Colonic mucosa (tissue), 4 donors: ENCODE results near the gene SLC32A1. TPM values are rescaled to one million over a fixed set of nuclear protein-coding genes. Genes with fewer than 3 reads are reported as not detected.

ENCODE experiments used
- DNase-seq: peaks from one replicate; pipeline ENCODE4 v3.0.0-alpha.2; 2020
- H3K27ac ChIP-seq: fragments of 200-600 bp; one replicate; pipeline ENCODE4 v1.8.0; 2021
- H3K27me3 ChIP-seq: fragments of 200-600 bp; one replicate; pipeline ENCODE4 v1.8.0; 2021
- H3K36me3 ChIP-seq: fragments of 200-600 bp; one replicate; pipeline ENCODE4 v1.8.0; 2021
- H3K4me1 ChIP-seq: fragments of 200-600 bp; one replicate; pipeline ENCODE4 v1.8.0; 2021; ENCODE audit warnings: mild to moderate bottlenecking
- H3K4me3 ChIP-seq: fragments of 200-600 bp; one replicate; pipeline ENCODE4 v1.8.0; 2021
- H3K9ac ChIP-seq, 2 donors: one replicate each; pipeline ENCODE4 v1.7.0; 2013; ENCODE audit warnings: control low read depth in 2 of 2, low read depth in 2 of 2, low read length in 2 of 2
- H3K9me3 ChIP-seq: fragments of 200-600 bp; one replicate; pipeline ENCODE4 v1.8.0; 2021
- intact Hi-C: fragments of 100-400 bp; cut with DNase I; formaldehyde crosslinking; loops from one replicate; pipeline ENCODE4 v1.14.1; 2022
- total RNA-seq, 2 donors: library from RNA; stranded (reverse); fragmentation: NEBNext Ultra II Directional in 1 of 2; extraction: Animal tissue kit (Norgen Biotek cat#: 25700) in 1 of 2; gene quantifications; one replicate each; pipeline ENCODE4 v1.2.1, GENCODE V29; 2021
- TF ChIP-seq, protein P1 (sequence below): fragments of 200-600 bp; IDR thresholded peaks from one replicate; pipeline ENCODE4 v1.8.0; 2022; ENCODE audit warnings: antibody characterized with exemption, mild to moderate bottlenecking
- donor health status: healthy.
- donor health status: DM: no; HTN: no; CAD: no.
- donor health status: DM: no; HTN: no; CAD: no.

SLC32A1 gene
- total RNA-seq, 2 donors from 2014 or later = not detected

- Histone ChIP-seq H3K36me3 (no peaks in the 10 kb centered on the region), H3K27me3 (no peaks in the 10 kb centered on the region), H3K9ac (no peak overlapping the region), H3K4me1 (no peaks in the 10 kb centered on the region), H3K9me3 (no peaks in the 10 kb centered on the region), H3K4me3 (no peak overlapping the region), H3K27ac (no peak overlapping the region)
- TF ChIP-seq, protein P1, sequence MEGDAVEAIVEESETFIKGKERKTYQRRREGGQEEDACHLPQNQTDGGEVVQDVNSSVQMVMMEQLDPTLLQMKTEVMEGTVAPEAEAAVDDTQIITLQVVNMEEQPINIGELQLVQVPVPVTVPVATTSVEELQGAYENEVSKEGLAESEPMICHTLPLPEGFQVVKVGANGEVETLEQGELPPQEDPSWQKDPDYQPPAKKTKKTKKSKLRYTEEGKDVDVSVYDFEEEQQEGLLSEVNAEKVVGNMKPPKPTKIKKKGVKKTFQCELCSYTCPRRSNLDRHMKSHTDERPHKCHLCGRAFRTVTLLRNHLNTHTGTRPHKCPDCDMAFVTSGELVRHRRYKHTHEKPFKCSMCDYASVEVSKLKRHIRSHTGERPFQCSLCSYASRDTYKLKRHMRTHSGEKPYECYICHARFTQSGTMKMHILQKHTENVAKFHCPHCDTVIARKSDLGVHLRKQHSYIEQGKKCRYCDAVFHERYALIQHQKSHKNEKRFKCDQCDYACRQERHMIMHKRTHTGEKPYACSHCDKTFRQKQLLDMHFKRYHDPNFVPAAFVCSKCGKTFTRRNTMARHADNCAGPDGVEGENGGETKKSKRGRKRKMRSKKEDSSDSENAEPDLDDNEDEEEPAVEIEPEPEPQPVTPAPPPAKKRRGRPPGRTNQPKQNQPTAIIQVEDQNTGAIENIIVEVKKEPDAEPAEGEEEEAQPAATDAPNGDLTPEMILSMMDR = no peak
- intact Hi-C loops = no loop called here
- no peak for DNase-seq
Observed at GRCh38 chr20:38766071-38766470, 41.8 kb downstream of the SLC32A1 start.

- Histone ChIP-seq H3K9me3 (no peaks in the 10 kb centered on the region), H3K27ac (no peak overlapping the region), H3K36me3 (no peaks in the 10 kb centered on the region), H3K4me1 (no peaks in the 10 kb centered on the region), H3K27me3 (no peaks in the 10 kb centered on the region), H3K9ac (no peak overlapping the region), H3K4me3 (no peak overlapping the region)
- no peak for DNase-seq
- TF ChIP-seq, protein P1 = no peak
- intact Hi-C loops = no loop called here
Observed at GRCh38 chr20:38769376-38770295, 45.4 kb downstream of the SLC32A1 start.

DNA sequence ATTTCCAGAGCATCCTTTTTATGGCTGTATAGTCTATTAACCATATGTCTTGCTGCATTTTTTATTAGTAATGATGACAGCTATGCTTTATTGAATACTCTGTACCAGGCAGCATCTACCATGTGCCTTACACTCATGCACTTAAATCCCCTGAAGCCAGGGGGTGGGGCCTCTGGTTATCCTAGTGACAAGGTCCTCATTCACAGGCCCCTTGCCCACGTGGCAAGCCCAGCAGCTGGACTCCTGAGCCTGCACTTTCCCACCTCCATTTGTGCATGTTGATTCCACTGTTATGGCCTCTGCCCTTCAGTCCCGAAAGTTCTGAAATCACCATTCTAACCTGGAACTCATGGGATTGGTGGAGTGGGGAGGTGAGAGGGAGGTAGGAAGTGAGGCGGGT, 46.3 kb downstream of the SLC32A1 start:
- no peak overlapping the region for H3K27ac ChIP-seq
- TF ChIP-seq, protein P1 = no peak
- H3K4me3 ChIP-seq = no peak overlapping the region
- no peak overlapping the region for H3K9ac ChIP-seq
- DNase-seq = no peak
- no peaks in the 10 kb centered on the region for H3K36me3 ChIP-seq
- H3K9me3 ChIP-seq = no peaks in the 10 kb centered on the region
- H3K27me3 ChIP-seq = no peaks in the 10 kb centered on the region
- H3K4me1 ChIP-seq = no peaks in the 10 kb centered on the region
- intact Hi-C loops = no loop called here

DNA sequence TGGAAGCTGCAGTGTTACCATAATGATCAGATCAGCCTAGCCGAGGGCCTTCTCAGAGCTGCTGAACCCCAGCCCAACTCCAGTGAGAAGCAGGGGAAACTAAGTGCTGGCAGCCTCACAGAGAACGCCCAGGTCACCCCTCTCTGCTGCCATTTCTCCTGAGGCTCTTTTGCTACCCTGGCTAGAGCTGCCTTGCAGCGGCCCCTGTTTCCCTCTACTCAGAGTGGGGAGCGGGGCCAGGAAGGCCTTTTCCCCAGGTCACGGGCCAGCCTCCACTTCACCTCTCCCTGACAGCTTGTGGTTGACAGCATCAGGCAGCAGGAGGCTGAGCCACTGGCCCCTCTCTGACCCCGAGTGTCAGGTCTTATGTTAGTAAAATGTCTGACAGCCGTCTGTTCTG, 46.7 kb downstream of the SLC32A1 start:
- intact Hi-C loops = no loop called here
- no peak for DNase-seq
- H3K4me3 ChIP-seq = no peak overlapping the region
- H3K9ac ChIP-seq = no peak overlapping the region
- H3K27ac ChIP-seq = no peak overlapping the region
- H3K36me3 ChIP-seq = no peaks in the 10 kb centered on the region
- TF ChIP-seq, protein P1 = no peak
- no peaks in the 10 kb centered on the region for H3K9me3 ChIP-seq
- no peaks in the 10 kb centered on the region for H3K27me3 ChIP-seq
- H3K4me1 ChIP-seq = no peaks in the 10 kb centered on the region

DNA sequence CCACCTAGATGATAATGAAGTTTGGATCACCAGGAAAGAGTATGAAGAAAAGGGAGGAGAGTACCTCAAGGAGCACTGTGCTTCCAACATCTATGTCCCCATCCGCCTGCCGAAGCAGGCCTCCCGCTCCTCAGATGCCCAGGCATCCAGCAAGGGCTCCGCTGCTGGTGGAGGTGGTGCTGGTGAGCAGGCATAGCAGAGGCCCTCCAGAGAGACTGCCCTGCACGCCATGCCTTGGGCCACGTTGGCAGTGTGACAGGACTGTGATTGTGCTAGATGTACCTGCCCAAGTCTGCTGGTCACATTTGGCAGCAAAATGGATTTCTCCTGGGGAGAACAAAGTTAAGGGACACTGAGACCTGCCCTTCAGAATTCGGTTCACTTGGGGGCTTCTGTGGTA, 47.3 kb downstream of the SLC32A1 start:
- no peaks in the 10 kb centered on the region for H3K4me1 ChIP-seq
- intact Hi-C loops = no loop called here
- TF ChIP-seq, protein P1 = no peak
- H3K9me3 ChIP-seq = no peaks in the 10 kb centered on the region
- no peak overlapping the region for H3K9ac ChIP-seq
- no peak for DNase-seq
- H3K27me3 ChIP-seq = no peaks in the 10 kb centered on the region
- no peak overlapping the region for H3K27ac ChIP-seq
- H3K36me3 ChIP-seq = no peaks in the 10 kb centered on the region
- no peak overlapping the region for H3K4me3 ChIP-seq
